Esophagus (tissue), 2 donors: ENCODE measurements around the gene RNF144A. TPM values are rescaled to one million over a fixed set of nuclear protein-coding genes. Genes with fewer than 3 reads are reported as not detected.

Experiments used
- H3K27ac ChIP-seq, 2 donors: one replicate each; pipeline ENCODE4 v1.5.1; 2013; ENCODE audit warnings: low read depth in 2 of 2, mild to moderate bottlenecking in 2 of 2, inconsistent platforms in 1 of 2, low read length in 1 of 2, moderate library complexity in 1 of 2
- H3K27me3 ChIP-seq, 2 donors: one replicate each; pipeline ENCODE4 v1.6.1; 2013; ENCODE audit warnings: low read length in 2 of 2, control low read depth in 1 of 2, mild to moderate bottlenecking in 1 of 2; ENCODE audit not compliant: insufficient read depth in 2 of 2, control insufficient read depth in 1 of 2
- H3K36me3 ChIP-seq, 2 donors: one replicate each; pipeline ENCODE4 v1.6.1; 2013; ENCODE audit warnings: low read length in 1 of 2; ENCODE audit not compliant: control insufficient read depth in 2 of 2, insufficient read depth in 2 of 2
- H3K4me1 ChIP-seq, 2 donors: one replicate each; pipeline ENCODE4 v1.6.1; 2013; ENCODE audit warnings: low read length in 1 of 2; ENCODE audit not compliant: control insufficient read depth in 2 of 2, insufficient read depth in 2 of 2
- H3K4me3 ChIP-seq, 2 donors: one replicate each; pipeline ENCODE4 v1.5.1; 2013; ENCODE audit warnings: low read length in 2 of 2, mild to moderate bottlenecking in 2 of 2, low read depth in 1 of 2, moderate library complexity in 1 of 2
- H3K9me3 ChIP-seq, 2 donors: one replicate each; pipeline ENCODE4 v1.6.1; 2013; ENCODE audit warnings: mild to moderate bottlenecking in 2 of 2, low read depth in 1 of 2, low read length in 1 of 2, moderate library complexity in 1 of 2; ENCODE audit not compliant: control insufficient read depth in 2 of 2, insufficient read depth in 1 of 2
- WGBS, 2 donors: extraction: QIAGEN DNeasy Blood & Tissue Kit; methylation state at CpG; one replicate each; pipeline ENCODE4 v1.1.7; 2013; 5-methylcytosine and 5-hydroxymethylcytosine counted together
- polyA plus RNA-seq, 2 donors: library from polyadenylated mRNA; stranded (reverse); fragments of 200-250 nt; gene quantifications; one replicate each; pipeline ENCODE4 v1.2.3, GENCODE V29; 2013
- donor health status: healthy with polysubstance abuse.
- donor health status: Bipolar disorder and iron deficiency.

Gene RNF144A
- polyA plus RNA-seq, 2 donors = 2.0 to 2.4 TPM

DNA sequence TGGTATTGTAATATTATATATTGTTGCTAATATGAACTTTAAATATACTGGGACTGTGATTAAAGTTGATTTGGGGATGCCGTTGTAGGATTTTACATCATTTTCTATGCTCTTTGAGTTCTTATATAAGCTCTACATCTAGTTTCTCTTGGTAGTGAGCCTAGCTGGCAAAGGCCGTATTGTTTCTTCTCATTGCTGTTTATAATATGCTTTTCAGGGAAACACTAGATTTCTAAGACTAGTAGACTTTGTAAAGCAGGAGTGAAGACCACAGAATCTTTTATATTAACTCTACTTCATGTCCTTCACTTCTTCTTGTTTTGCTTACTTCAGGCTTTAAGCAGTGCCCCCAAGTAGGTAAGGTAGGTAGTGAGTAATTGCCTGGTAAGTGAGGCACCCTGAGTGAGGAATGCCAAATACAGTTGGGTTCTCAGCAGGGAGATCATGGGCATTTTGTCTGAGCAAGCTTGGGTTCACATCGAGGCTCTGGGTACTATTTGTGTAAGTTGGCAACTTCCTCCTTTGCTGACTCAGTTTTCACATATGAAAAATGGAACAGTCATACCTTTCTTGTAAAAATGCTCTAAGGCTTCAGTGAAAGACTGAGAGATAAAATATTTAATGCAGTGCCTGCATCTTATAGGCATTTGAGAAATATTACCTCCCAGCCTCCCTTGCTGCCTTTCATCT lies 96.4 kb downstream of the RNF144A start:
- Histone ChIP-seq H3K9me3 (no peaks in the 10 kb centered on the region), H3K27ac (no peak overlapping the region), H3K4me3 (no peak overlapping the region), H3K36me3 (peaks cover 0 to 2% of the 10 kb centered on the region in 2 donors), H3K27me3 (no peaks in the 10 kb centered on the region), H3K4me1 (peaks cover 0 to 5% of the 10 kb centered on the region in 2 donors)
- WGBS, 2 donors = 46 to 56% methylated on average over 3 of the region's 3 CpGs

DNA sequence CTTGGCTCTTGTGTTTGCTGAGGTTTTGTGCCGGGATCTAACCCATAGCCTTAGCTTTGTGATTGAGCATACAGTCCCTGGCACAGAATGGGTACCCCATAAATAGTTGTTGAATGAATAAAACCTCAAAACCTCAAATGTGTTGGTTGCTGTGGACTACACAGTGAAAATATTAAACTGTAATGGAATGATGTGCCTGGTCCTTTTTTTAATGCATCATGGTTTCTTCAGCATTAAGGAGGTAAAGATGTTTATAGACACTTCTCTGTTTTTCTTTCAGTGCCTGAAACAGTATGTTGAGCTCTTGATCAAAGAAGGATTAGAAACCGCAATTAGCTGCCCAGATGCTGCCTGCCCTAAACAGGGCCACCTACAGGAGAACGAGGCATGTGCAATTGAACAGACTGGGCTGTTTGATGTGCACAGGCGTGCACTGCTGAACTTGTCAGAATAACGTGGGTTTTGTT lies 97.0 kb downstream of the RNF144A start:
- Histone ChIP-seq H3K27ac (no peak overlapping the region), H3K36me3 (peaks cover 0 to 2% of the 10 kb centered on the region in 2 donors), H3K4me3 (no peak overlapping the region), H3K27me3 (no peaks in the 10 kb centered on the region), H3K4me1 (peaks cover 0 to 3% of the 10 kb centered on the region in 2 donors), H3K9me3 (no peaks in the 10 kb centered on the region)
- 61 to 64% methylated on average over 5 of the region's 5 CpGs for WGBS, 2 donors

DNA sequence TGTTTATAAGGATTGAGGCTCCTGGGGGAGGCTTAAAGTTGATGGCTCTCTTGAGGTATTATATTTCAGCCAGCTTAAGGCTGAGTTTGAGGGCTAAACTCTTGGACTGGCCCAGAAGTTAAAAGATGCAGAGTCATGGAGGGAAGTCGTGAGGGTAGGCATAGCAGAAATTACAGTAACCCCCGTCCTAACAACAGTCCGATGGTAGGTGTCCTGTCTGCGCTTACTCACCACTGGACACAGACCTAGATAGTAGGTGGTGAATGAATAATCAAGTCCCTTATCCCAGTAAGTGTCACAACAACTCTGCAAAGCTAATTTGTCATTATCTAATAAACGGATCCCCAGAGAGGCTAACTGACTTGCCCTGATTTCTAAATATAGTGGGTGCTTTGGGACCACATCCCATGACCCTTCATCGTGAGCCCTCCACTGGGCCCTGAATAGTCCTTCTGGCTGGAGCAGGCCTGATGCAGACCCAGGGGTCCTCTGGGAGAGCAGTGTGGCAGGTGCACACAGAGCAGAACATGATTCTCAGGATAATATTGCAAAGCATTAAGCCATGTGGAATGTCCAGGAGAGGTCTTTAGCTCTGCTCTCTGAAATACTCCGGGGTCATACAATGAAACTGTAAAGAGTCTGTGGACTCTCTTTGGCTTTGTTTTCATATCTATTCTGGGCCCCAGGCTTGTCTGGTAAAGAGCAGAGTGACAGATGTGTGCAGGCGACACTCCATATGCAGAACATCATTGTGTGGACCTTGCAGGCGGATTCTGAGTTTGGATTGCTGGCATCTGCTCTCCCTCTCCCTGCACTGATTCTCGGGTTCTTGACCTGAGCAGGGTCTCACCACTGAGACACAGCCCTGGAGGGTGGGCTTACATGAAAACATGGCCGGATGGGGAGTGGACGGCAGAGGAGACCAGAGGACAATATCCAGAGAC lies 98.1 kb downstream of the RNF144A start:
- 75 to 76% methylated on average over 12 of the region's 12 CpGs for WGBS, 2 donors
- H3K4me1 ChIP-seq = peaks cover 0 to 3% of the 10 kb centered on the region in 2 donors

DNA sequence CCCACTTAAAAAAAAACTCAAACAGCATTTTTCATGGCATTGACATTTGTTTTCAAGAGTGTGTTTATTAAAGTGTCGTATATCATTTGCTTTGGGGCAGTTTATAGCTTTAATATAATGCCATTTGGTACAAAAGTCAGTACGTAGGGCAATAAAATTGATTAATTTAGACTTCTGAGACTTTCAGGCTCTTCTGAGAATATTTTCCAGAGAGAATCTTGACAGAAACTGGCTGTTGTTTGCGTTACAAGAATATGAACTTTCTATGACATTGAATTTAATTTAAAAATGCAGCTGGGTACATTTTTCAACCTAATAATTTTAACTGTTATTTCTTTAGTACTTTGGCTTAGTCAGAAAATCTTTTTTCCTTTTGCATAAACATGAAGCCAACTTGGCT lies 98.9 kb downstream of the RNF144A start:
- Histone ChIP-seq H3K4me1 (peaks cover 0 to 3% of the 10 kb centered on the region in 2 donors), H3K27me3 (no peaks in the 10 kb centered on the region), H3K9me3 (no peaks in the 10 kb centered on the region), H3K27ac (no peak overlapping the region), H3K36me3 (peaks cover 0 to 7% of the 10 kb centered on the region in 2 donors), H3K4me3 (no peak overlapping the region)
- WGBS, 2 donors = 70 to 74% methylated on average over 3 of the region's 3 CpGs

More for the DNA sequence above, 98.1 kb downstream of the RNF144A start:
- H3K4me3 ChIP-seq = no peak overlapping the region
- H3K27ac ChIP-seq = no peak overlapping the region
- H3K9me3 ChIP-seq = no peaks in the 10 kb centered on the region
- no peaks in the 10 kb centered on the region for H3K27me3 ChIP-seq
- peaks cover 0 to 2% of the 10 kb centered on the region in 2 donors for H3K36me3 ChIP-seq

DNA sequence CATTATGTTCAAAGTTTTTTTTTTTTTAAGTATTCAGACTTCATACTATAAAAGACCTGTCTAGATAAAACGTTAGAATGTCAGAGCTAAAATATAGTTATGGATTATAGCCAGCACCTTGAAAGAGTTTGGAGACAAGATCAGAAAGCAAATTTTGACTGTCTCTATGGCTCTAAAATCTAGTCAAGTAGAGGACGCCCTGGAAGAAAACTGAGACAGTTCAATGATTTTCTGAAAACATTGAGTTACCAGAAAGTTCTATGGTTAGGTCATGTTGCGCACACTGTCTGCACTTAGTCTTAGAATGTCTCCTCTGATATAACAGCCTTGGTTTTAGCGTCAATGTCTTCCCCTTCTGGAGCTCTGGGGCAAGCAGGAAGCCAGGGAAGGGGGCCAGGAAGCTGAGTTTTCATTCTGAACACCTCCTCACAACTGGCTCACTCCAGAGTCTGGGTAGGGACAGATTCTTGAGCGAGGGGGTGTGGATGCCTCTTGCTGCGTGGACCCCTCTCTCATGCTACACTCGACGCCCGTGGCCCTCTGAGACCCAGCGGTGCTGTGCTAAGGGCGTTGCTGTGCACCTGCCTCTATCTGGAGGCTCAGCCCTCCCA lies 99.5 kb downstream of the RNF144A start:
- peaks cover 0 to 10% of the 10 kb centered on the region in 2 donors for H3K36me3 ChIP-seq
- H3K4me3 ChIP-seq = no peak overlapping the region
- no peaks in the 10 kb centered on the region for H3K9me3 ChIP-seq
- peaks cover 0 to 3% of the 10 kb centered on the region in 2 donors for H3K4me1 ChIP-seq
- no peaks in the 10 kb centered on the region for H3K27me3 ChIP-seq
- no peak overlapping the region for H3K27ac ChIP-seq
- WGBS, 2 donors = 83% methylated on average over 11 of the region's 11 CpGs

DNA sequence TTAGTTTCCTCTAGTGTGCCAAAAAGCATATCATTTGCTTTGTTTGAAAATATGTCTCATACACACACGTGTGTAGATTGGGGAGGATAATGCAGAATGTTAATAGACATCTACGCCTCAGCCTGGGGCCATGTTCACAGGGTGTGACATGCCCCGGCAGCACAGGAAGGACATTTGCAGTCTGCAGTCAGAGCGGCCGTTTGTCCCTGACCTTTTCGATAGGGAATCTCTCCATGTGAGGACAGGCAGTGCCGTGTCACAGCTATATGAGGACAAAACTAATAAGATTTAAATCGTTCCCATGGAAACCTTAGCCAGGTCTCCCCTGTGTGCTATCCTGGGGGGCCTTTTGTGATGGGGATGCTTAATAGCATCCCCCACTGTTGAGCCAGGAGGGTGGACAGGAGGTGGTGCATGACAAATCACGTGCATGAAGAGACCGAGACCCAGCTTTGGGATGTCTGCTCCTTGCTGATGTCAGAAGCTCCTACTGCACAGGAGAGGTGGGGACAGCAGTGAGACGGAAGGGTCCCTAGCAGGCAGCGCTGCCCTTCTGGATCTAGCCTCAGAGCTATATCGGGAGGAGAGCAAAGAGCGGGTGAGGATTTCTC lies 100.6 kb downstream of the RNF144A start:
- Histone ChIP-seq H3K27ac (no peak overlapping the region), H3K27me3 (no peaks in the 10 kb centered on the region), H3K4me3 (no peak overlapping the region), H3K36me3 (peaks cover 0 to 10% of the 10 kb centered on the region in 2 donors), H3K4me1 (peaks cover 0 to 3% of the 10 kb centered on the region in 2 donors), H3K9me3 (no peaks in the 10 kb centered on the region)
- WGBS, 2 donors = 70 to 77% methylated on average over 14 of the region's 14 CpGs

DNA sequence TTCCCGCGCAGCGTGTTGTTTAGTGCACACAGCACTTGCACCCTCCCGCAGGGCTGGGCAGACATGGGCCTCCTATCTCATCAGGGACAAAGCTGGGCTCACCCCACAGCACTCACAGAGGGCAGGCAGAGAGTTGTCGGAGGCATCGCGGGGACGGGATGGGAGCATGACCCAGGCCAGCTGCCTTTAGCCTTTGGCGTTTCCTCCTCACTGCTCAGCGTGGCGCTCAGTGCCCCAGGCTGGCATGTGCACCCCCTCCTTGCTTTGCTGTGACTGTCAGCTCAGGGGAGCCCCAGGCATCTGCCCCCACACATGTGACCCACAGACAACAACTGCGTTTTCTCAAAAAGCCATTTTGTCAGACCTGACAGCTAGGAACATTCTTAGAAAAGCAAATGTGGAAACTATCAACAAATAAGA lies 101.1 kb downstream of the RNF144A start:
- Histone ChIP-seq H3K9me3 (no peaks in the 10 kb centered on the region), H3K36me3 (peaks cover 0 to 10% of the 10 kb centered on the region in 2 donors), H3K4me3 (no peak overlapping the region), H3K4me1 (peaks cover 0 to 3% of the 10 kb centered on the region in 2 donors), H3K27ac (no peak overlapping the region), H3K27me3 (no peaks in the 10 kb centered on the region)
- 89 to 91% methylated on average over 12 of the region's 12 CpGs for WGBS, 2 donors

DNA sequence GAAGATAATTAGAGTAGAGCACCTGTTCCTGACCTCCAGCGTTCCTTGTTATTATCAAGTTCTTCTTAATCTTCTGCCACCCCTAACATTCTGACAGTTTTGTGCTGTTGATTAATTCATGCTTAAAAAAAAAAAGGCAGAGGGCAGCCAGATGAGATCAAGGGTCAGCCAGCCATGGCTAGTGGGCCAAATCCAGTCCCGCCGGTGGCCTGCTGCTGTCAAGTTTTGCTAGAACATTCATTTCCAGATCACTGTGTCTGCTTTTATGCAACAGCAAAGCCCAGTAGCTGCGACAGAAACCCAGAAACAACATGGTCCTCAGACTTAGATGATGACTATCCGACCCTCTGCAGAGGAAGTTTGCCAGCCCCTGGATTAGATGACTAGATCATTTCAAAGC lies 101.6 kb downstream of the RNF144A start:
- WGBS, 2 donors = 69 to 79% methylated on average over 5 of the region's 5 CpGs
- H3K36me3 ChIP-seq = peaks cover 0 to 10% of the 10 kb centered on the region in 2 donors
- no peaks in the 10 kb centered on the region for H3K27me3 ChIP-seq
- no peak overlapping the region for H3K4me3 ChIP-seq
- no peaks in the 10 kb centered on the region for H3K9me3 ChIP-seq
- no peak overlapping the region for H3K27ac ChIP-seq
- H3K4me1 ChIP-seq = peaks cover 0 to 3% of the 10 kb centered on the region in 2 donors

DNA sequence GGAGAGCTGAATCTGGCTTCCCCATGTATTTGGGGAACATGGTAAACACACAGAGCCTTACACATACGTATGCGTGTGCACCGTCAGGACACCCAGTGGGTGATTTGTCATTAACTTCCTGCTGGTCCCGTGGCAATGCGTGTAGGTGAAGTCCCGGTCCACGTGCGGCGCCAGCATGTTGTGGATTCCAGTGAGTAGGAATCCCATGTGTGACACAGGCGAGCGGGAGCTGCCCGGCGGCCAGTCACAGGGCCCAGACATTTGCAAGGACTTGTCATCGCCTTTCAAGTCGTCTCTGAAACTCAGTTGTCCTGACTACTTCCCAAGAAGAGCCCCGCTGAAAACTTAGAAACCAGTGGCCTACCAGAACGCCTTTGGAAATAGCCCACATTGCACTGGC lies 102.0 kb downstream of the RNF144A start:
- Histone ChIP-seq H3K9me3 (no peaks in the 10 kb centered on the region), H3K27me3 (no peaks in the 10 kb centered on the region), H3K36me3 (peaks cover 0 to 10% of the 10 kb centered on the region in 2 donors), H3K4me3 (no peak overlapping the region), H3K27ac (no peak overlapping the region), H3K4me1 (peaks cover 0 to 3% of the 10 kb centered on the region in 2 donors)
- WGBS, 2 donors = 91 to 95% methylated on average over 17 of the region's 17 CpGs
